ENCODE results near the gene UBASH3B.

The UBASH3B gene

DNA sequence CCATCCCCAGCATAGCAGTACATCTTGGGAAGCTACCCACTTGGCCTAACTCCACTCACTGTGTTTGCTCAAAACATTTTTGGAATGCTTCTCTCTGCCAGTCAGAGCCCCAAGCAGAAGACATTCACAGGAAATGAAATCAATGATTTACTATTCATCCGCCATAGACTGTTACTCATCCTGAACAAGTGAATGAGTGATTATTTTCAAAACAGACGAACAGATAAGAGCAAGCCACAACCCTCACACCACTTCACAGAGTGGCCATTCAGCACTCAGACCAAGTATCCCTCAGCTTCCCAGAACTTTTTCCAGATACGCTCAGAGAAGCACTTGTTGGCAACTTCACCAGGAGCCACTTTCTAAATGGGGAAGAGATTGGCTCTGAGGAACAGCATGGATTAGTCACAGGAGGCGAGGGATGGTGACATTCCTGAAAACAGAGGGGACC, 13.0 kb upstream of the UBASH3B start:
- H3K4me3 ChIP-seq (ENCODE audit: low read depth, low read length): no peak overlapping the region
- TF ChIP-seq, protein P1, sequence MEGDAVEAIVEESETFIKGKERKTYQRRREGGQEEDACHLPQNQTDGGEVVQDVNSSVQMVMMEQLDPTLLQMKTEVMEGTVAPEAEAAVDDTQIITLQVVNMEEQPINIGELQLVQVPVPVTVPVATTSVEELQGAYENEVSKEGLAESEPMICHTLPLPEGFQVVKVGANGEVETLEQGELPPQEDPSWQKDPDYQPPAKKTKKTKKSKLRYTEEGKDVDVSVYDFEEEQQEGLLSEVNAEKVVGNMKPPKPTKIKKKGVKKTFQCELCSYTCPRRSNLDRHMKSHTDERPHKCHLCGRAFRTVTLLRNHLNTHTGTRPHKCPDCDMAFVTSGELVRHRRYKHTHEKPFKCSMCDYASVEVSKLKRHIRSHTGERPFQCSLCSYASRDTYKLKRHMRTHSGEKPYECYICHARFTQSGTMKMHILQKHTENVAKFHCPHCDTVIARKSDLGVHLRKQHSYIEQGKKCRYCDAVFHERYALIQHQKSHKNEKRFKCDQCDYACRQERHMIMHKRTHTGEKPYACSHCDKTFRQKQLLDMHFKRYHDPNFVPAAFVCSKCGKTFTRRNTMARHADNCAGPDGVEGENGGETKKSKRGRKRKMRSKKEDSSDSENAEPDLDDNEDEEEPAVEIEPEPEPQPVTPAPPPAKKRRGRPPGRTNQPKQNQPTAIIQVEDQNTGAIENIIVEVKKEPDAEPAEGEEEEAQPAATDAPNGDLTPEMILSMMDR (IDR thresholded peaks at IDR 0.05; ENCODE audit: low read depth, low read length): no peak
- TF ChIP-seq, protein P2, sequence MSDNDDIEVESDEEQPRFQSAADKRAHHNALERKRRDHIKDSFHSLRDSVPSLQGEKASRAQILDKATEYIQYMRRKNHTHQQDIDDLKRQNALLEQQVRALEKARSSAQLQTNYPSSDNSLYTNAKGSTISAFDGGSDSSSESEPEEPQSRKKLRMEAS (IDR thresholded peaks at IDR 0.05; ENCODE audit: low read depth, low read length): no peak
- TF ChIP-seq POLR2A (IDR thresholded peaks at IDR 0.05; ENCODE audit: extremely low read depth, insufficient read length) (no peak), MYC (IDR thresholded peaks at IDR 0.05; ENCODE audit: low read depth, low read length) (no peak)
- DNase-seq (ENCODE audit: low read depth): no peak

DNA sequence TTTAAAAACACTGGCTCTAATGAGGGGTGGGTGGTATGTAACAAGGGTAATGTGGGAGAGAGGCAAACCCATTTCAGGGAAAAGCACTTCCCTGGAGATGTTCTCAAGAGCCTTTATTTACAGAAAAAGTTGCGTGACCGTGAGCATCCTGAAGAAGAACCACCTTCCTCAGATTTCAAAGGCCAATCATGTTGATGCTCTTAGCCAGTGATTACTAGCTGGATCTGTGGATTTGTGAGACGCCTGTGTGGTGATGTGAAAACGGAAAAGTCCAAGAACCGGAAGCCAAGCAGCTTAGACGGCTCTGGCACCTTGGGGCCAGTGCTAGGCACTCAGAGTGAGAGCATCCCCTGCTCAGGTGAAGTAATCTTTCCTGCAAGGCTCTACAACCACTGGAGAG, 12.6 kb upstream of the UBASH3B start:
- H3K4me3 ChIP-seq (ENCODE audit: low read depth, low read length): no peak overlapping the region
- TF ChIP-seq MYC (IDR thresholded peaks at IDR 0.05; ENCODE audit: low read depth, low read length) (no peak), POLR2A (IDR thresholded peaks at IDR 0.05; ENCODE audit: extremely low read depth, insufficient read length) (no peak)
- TF ChIP-seq, protein P2 (IDR thresholded peaks at IDR 0.05; ENCODE audit: low read depth, low read length): no peak
- TF ChIP-seq, protein P1 (IDR thresholded peaks at IDR 0.05; ENCODE audit: low read depth, low read length): no peak
- DNase-seq (ENCODE audit: low read depth): no peak

DNA sequence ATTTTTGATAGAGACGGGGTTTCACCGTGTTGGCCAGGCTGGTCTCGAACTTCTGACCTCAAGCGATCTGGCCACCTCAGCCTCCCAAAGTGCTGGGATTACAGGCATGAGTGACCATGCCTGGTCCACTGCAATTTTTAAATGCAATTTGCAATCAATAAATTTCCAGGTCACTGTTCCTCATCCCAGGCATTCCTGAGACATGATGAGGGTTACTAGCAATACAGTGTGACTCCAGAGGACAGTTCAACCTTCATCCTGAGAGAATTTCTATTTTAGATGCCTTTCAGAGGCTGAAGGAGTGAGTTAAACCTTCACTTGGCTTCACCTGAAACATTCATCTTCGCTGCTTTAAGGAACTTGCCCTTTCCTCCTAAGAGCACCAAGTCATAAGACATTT, 9.7 kb upstream of the UBASH3B start:
- no peak for DNase-seq (ENCODE audit: low read depth)
- H3K4me3 ChIP-seq (ENCODE audit: low read depth, low read length): no peak overlapping the region
- TF ChIP-seq, protein P2 (IDR thresholded peaks at IDR 0.05; ENCODE audit: low read depth, low read length): no peak
- TF ChIP-seq POLR2A (IDR thresholded peaks at IDR 0.05; ENCODE audit: extremely low read depth, insufficient read length): no peak
- TF ChIP-seq, protein P1 (IDR thresholded peaks at IDR 0.05; ENCODE audit: low read depth, low read length): no peak

DNA sequence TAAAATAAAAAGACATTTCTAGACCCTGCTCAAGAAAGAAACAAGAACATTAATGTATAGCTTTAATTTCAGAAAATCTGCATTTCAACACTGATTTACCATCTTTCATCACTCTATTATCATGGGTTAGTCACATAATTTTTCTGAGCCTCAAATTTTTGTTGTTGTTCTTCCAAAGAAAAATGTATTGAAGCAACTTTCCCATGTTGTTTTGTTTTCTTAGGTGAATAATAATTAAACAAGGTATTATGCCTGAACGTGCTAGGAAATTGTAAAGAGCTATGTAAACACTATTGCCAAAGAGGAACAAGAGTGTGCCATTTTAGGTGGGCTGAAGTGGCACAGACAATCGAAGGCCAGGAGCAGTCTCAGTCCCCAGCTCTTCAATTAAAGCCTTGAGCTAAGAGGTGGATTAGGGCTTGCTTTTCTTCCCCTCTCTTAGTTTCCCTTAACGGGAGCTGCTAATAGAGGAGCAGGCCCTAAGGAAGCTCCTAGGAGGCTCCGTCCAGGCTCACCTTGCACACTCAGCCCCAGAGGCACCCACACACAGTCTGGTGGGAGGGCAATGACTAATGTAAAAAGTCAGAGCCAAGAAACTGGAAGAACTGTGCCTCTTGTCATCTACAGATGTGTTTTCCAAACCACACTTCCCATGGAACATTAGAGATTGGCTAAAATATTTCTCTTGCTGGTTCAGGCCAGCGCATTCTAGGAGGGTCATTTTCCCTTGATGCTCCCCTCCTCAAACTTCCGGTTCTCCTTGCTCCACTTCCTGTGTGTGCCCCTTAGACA, 8.8 kb upstream of the UBASH3B start:
- no peak overlapping the region for H3K4me3 ChIP-seq (ENCODE audit: low read depth, low read length)
- TF ChIP-seq POLR2A (IDR thresholded peaks at IDR 0.05; ENCODE audit: extremely low read depth, insufficient read length): no peak
- TF ChIP-seq, protein P1 (IDR thresholded peaks at IDR 0.05; ENCODE audit: low read depth, low read length): no peak
- TF ChIP-seq MYC (IDR thresholded peaks at IDR 0.05; ENCODE audit: low read depth, low read length): no peak
- TF ChIP-seq, protein P2 (IDR thresholded peaks at IDR 0.05; ENCODE audit: low read depth, low read length): no peak
- DNase-seq (ENCODE audit: low read depth): no peak

DNA sequence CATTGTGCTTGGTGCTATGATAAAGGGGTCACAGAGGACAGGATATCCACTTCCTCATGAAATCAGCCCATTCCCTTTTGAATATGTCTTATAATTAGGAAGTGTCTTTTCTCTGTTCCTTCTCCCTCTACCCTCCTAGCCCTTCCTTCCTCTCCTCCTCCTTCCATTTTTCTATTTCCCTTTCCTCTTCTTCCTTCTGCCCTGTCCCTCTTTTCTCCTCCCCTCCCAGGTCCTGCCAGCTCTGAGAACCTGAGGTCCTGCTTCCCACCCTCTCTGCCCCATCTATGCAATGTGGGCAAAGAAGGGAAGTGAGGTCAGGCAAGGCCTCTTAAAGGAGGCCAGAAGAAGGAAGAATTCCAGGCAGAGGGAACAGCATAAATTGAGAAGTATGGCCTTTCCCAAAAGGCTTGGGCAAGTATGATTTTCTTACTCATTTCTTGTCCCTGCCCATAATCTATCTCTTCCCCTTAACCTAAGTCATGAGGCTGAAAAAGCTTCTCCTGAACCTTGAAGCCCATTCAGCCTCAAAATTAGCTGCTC, 7.7 kb upstream of the UBASH3B start:
- no peak for DNase-seq (ENCODE audit: low read depth)
- TF ChIP-seq, protein P1 (IDR thresholded peaks at IDR 0.05; ENCODE audit: low read depth, low read length): no peak
- TF ChIP-seq, protein P2 (IDR thresholded peaks at IDR 0.05; ENCODE audit: low read depth, low read length): no peak
- no peak for TF ChIP-seq MYC (IDR thresholded peaks at IDR 0.05; ENCODE audit: low read depth, low read length)
- TF ChIP-seq POLR2A (IDR thresholded peaks at IDR 0.05; ENCODE audit: extremely low read depth, insufficient read length): no peak

More for the DNA sequence above, 7.7 kb upstream of the UBASH3B start:
- no peak overlapping the region for H3K4me3 ChIP-seq (ENCODE audit: low read depth, low read length)
